HepG2 (cell line): ENCODE data around the gene KRTAP5-10. TPM values are rescaled to one million over a fixed set of nuclear protein-coding genes. Genes with fewer than 3 reads are reported as not detected.
A peak's percentile ranks its signal among the peaks of the same experiment; 100 is the strongest.

Experiments
- ARID2 ChIP-seq: sonication (generic); formaldehyde crosslinking; IDR thresholded peaks from 2 replicates; pipeline ENCODE4 v1.8.1; 2022; ENCODE audit warnings: mild to moderate bottlenecking, missing genetic modification reagents, borderline replicate concordance
- BORCS8-MEF2B ChIP-seq: sonication (generic); formaldehyde crosslinking; IDR thresholded peaks from 2 replicates; pipeline ENCODE4 v1.8.0; 2022; ENCODE audit warnings: mild to moderate bottlenecking, missing genetic modification reagents
- BRD4 ChIP-seq: sonication (generic); formaldehyde crosslinking; IDR thresholded peaks from 2 replicates; pipeline ENCODE4 v1.4.0; 2020; ENCODE audit warnings: missing genetic modification reagents
- CEBPG ChIP-seq: IDR thresholded peaks from 2 replicates; pipeline ENCODE4 v1.6.1; 2016
- CHD4 ChIP-seq: fragments of 200-600 bp; sonication (generic); IDR thresholded peaks from 2 replicates; pipeline ENCODE4 v1.7.0; 2017; ENCODE audit warnings: mild to moderate bottlenecking, low read length, borderline replicate concordance
- GATA4 ChIP-seq: sonication (generic); IDR thresholded peaks from 2 replicates; pipeline ENCODE4 v1.6.1; 2016; ENCODE audit warnings: antibody characterized with exemption, low read depth, borderline replicate concordance
- MBD4 ChIP-seq: IDR thresholded peaks from 2 replicates; pipeline ENCODE4 v1.6.1; 2012; ENCODE audit warnings: low read length, inconsistent platforms, borderline replicate concordance
- MTF1 ChIP-seq: sonication (generic); formaldehyde crosslinking; IDR thresholded peaks from 2 replicates; pipeline ENCODE4 v1.5.0; 2020; ENCODE audit warnings: missing genetic modification reagents
- RFX3 ChIP-seq: IDR thresholded peaks from 2 replicates; pipeline ENCODE4 v1.6.1; 2016; ENCODE audit warnings: missing biosample characterization, missing genetic modification reagents
- SIX4 ChIP-seq: sonication (generic); formaldehyde crosslinking; IDR thresholded peaks from 2 replicates; pipeline ENCODE4 v1.4.0; 2020; ENCODE audit warnings: missing genetic modification reagents
- STAG1 ChIP-seq: sonication (generic); formaldehyde crosslinking; IDR thresholded peaks from 2 replicates; pipeline ENCODE4 v1.4.0; 2020; ENCODE audit warnings: missing genetic modification reagents
- TMF1 ChIP-seq: sonication (generic); formaldehyde crosslinking; IDR thresholded peaks from 2 replicates; pipeline ENCODE4 v1.8.1; 2022; ENCODE audit warnings: low read depth, missing genetic modification reagents
- ZNF205 ChIP-seq: IDR thresholded peaks from 2 replicates; pipeline ENCODE4 v1.6.1; 2018; ENCODE audit warnings: missing biosample characterization, missing genetic modification reagents
- ZNF33B ChIP-seq: sonication (generic); formaldehyde crosslinking; IDR thresholded peaks from 2 replicates; pipeline ENCODE4 v1.5.1; 2020; ENCODE audit warnings: mild to moderate bottlenecking, missing genetic modification reagents
- ZNF543 ChIP-seq: sonication (generic); formaldehyde crosslinking; IDR thresholded peaks from 2 replicates; pipeline ENCODE4 v1.4.0; 2020; ENCODE audit warnings: mild to moderate bottlenecking, missing genetic modification reagents
- ZNF749 ChIP-seq: sonication (generic); formaldehyde crosslinking; IDR thresholded peaks from 2 replicates; pipeline ENCODE4 v1.8.0; 2022; ENCODE audit warnings: mild to moderate bottlenecking, missing genetic modification reagents, moderate library complexity, borderline replicate concordance
- ZNF777 ChIP-seq: sonication (generic); formaldehyde crosslinking; IDR thresholded peaks from 2 replicates; pipeline ENCODE4 v1.4.0; 2020; ENCODE audit warnings: missing genetic modification reagents
- ZSCAN22 ChIP-seq: sonication (generic); formaldehyde crosslinking; IDR thresholded peaks from 2 replicates; pipeline ENCODE4 v1.4.0; 2020; ENCODE audit warnings: mild to moderate bottlenecking, missing genetic modification reagents
- polyA plus RNA-seq, 8 experiments: library from polyadenylated mRNA; depleted of rRNA in 3 of 8; stranded (reverse) in 7 of 8; unstranded in 1 of 8; fragments of >200 nt; fragmentation: Illumina TruSeq in 4 of 8; extraction: Trizol in 4 of 8; gene quantifications; 2 replicates each; pipeline versions ENCODE4 v1.2.1 to v1.2.3, GENCODE V29; 2011 to 2016; ENCODE audit warnings: low read depth in 4 of 8, missing spikeins in 1 of 8, mixed read lengths in 1 of 8; ENCODE audit not compliant: insufficient read depth in 1 of 8
- total RNA-seq, 5 experiments: library from RNA; depleted of rRNA; stranded (reverse); fragments of >200 nt; fragmentation: Illumina TruSeq; extraction: Trizol; gene quantifications; 2 replicates each; pipeline ENCODE4 v1.2.3, GENCODE V29; 2016; ENCODE audit warnings: low read depth in 1 of 5
- TF ChIP-seq, protein P1 (sequence below): sonication (generic); formaldehyde crosslinking; IDR thresholded peaks from 2 replicates; pipeline ENCODE4 v1.5.0; 2020; ENCODE audit warnings: mild to moderate bottlenecking, low read depth, missing genetic modification reagents, borderline replicate concordance
- TF ChIP-seq, protein P2 (sequence below): sonication (generic); formaldehyde crosslinking; IDR thresholded peaks from 2 replicates; pipeline ENCODE4 v1.4.0; 2020; ENCODE audit warnings: missing genetic modification reagents, borderline replicate concordance
- TF ChIP-seq, protein P3 (sequence below): sonication (generic); formaldehyde crosslinking; IDR thresholded peaks from 2 replicates; pipeline ENCODE4 v1.5.0; 2020; ENCODE audit warnings: missing genetic modification reagents
- TF ChIP-seq, protein P4 (sequence below): sonication (generic); formaldehyde crosslinking; IDR thresholded peaks from 2 replicates; pipeline ENCODE4 v1.5.0; 2020; ENCODE audit warnings: missing genetic modification reagents
- TF ChIP-seq, protein P5 (sequence below): sonication (generic); formaldehyde crosslinking; IDR thresholded peaks from 2 replicates; pipeline ENCODE4 v1.5.1; 2020; ENCODE audit warnings: missing genetic modification reagents, mild to moderate bottlenecking, borderline replicate concordance

KRTAP5-10 gene
- total and polyA plus RNA-seq, 2 of the 13 experiments (the other 11 are each of a cell fraction or from before 2014, with no cell fraction given), result not detected

DNA sequence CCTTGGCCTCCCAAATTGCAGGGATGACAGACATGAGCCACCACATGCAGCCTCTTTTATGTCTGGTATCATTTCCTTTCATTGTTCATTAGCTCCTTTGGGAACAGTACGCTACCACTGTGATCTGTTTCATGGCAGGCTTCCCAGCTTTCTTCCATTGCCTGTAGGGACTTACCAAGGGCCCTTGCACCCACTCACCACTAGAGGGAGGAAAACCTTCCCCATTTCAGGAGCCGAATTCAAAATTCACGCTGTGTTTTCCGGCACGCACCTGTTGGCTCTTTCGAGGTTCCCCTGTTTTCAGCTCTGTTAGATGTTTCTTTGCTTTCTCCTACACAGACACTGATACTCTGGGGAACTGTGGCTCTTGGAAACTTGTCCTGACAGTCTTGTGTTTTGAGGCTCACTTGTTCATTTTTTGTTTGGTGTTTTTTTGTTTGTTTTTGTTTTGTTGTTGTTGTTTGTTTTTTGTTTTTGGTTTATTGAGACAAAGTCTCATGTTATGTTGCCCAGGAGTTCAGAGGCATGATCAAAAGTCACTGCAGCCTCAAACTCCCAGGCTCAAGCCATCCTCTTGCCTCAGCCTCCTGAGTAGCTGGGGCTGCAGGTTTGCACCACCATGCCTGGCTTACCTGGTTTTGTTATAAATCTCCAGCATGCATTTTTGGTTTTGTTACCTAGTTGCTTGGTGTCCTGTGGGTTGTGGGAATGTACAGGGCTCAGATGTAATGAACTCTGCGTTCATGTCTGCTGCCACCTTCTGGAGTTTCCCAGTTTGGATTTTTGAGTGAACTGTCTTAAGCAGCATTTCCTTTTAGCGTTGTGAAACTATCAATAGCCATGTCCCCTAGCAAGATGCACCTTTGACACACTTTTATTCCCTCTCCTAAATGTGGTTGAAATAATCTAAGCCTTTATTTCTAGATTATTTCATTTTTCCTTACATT lies 15.0 kb downstream of the KRTAP5-10 start (continued):
- TF ChIP-seq, protein P1, sequence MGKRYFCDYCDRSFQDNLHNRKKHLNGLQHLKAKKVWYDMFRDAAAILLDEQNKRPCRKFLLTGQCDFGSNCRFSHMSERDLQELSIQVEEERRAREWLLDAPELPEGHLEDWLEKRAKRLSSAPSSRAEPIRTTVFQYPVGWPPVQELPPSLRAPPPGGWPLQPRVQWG (CRISPR knock-in tag), result no peak
- TF ChIP-seq ZNF749 (CRISPR knock-in tag) (no peak), STAG1 (CRISPR knock-in tag) (peak; percentile 44), TMF1 (no peak), SIX4 (no peak), BORCS8-MEF2B (CRISPR knock-in tag) (no peak), RFX3 (CRISPR knock-in tag) (no peak), ARID2 (no peak), MTF1 (CRISPR knock-in tag) (no peak), GATA4 (no peak), ZSCAN22 (CRISPR knock-in tag) (no peak), ZNF205 (CRISPR knock-in tag) (no peak), CEBPG (CRISPR knock-in tag) (0 out of 2 replicates have a peak, but pooled peaks have one; percentile 8), BRD4 (CRISPR knock-in tag) (no peak), ZNF777 (CRISPR knock-in tag) (no peak), ZNF33B (CRISPR knock-in tag) (no peak), MBD4 (no peak), ZNF543 (CRISPR knock-in tag) (no peak), CHD4 (no peak)
- TF ChIP-seq, protein P2, sequence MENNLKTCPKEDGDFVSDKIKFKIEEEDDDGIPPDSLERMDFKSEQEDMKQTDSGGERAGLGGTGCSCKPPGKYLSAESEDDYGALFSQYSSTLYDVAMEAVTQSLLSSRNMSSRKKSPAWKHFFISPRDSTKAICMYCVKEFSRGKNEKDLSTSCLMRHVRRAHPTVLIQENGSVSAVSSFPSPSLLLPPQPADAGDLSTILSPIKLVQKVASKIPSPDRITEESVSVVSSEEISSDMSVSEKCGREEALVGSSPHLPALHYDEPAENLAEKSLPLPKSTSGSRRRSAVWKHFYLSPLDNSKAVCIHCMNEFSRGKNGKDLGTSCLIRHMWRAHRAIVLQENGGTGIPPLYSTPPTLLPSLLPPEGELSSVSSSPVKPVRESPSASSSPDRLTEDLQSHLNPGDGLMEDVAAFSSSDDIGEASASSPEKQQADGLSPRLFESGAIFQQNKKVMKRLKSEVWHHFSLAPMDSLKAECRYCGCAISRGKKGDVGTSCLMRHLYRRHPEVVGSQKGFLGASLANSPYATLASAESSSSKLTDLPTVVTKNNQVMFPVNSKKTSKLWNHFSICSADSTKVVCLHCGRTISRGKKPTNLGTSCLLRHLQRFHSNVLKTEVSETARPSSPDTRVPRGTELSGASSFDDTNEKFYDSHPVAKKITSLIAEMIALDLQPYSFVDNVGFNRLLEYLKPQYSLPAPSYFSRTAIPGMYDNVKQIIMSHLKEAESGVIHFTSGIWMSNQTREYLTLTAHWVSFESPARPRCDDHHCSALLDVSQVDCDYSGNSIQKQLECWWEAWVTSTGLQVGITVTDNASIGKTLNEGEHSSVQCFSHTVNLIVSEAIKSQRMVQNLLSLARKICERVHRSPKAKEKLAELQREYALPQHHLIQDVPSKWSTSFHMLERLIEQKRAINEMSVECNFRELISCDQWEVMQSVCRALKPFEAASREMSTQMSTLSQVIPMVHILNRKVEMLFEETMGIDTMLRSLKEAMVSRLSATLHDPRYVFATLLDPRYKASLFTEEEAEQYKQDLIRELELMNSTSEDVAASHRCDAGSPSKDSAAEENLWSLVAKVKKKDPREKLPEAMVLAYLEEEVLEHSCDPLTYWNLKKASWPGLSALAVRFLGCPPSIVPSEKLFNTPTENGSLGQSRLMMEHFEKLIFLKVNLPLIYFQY (CRISPR knock-in tag), result no peak
- TF ChIP-seq, protein P3, sequence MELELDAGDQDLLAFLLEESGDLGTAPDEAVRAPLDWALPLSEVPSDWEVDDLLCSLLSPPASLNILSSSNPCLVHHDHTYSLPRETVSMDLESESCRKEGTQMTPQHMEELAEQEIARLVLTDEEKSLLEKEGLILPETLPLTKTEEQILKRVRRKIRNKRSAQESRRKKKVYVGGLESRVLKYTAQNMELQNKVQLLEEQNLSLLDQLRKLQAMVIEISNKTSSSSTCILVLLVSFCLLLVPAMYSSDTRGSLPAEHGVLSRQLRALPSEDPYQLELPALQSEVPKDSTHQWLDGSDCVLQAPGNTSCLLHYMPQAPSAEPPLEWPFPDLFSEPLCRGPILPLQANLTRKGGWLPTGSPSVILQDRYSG, result no peak
- TF ChIP-seq, protein P4, sequence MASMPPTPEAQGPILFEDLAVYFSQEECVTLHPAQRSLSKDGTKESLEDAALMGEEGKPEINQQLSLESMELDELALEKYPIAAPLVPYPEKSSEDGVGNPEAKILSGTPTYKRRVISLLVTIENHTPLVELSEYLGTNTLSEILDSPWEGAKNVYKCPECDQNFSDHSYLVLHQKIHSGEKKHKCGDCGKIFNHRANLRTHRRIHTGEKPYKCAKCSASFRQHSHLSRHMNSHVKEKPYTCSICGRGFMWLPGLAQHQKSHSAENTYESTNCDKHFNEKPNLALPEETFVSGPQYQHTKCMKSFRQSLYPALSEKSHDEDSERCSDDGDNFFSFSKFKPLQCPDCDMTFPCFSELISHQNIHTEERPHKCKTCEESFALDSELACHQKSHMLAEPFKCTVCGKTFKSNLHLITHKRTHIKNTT (CRISPR knock-in tag), result no peak
- TF ChIP-seq, protein P5, sequence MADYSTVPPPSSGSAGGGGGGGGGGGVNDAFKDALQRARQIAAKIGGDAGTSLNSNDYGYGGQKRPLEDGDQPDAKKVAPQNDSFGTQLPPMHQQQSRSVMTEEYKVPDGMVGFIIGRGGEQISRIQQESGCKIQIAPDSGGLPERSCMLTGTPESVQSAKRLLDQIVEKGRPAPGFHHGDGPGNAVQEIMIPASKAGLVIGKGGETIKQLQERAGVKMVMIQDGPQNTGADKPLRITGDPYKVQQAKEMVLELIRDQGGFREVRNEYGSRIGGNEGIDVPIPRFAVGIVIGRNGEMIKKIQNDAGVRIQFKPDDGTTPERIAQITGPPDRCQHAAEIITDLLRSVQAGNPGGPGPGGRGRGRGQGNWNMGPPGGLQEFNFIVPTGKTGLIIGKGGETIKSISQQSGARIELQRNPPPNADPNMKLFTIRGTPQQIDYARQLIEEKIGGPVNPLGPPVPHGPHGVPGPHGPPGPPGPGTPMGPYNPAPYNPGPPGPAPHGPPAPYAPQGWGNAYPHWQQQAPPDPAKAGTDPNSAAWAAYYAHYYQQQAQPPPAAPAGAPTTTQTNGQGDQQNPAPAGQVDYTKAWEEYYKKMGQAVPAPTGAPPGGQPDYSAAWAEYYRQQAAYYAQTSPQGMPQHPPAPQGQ (CRISPR knock-in tag), result no peak
